Neural progenitor cell (in vitro differentiated cells): ENCODE data around the gene NDUFAF5. TPM values are rescaled to one million over a fixed set of nuclear protein-coding genes. Genes with fewer than 3 reads are reported as not detected.
A peak's percentile ranks its signal among the peaks of the same experiment; 100 is the strongest.

ENCODE experiments used
- DNase-seq: peaks from one replicate; pipeline ENCODE4 v3.0.0-alpha.2; 2016; ENCODE audit warnings: low spot score
- H2AFZ ChIP-seq: fragments of 200-600 bp; sonication (generic); replicated peaks from 2 replicates; pipeline ENCODE4 v1.6.1; 2016; ENCODE audit warnings: antibody characterized with exemption
- H3F3A ChIP-seq: fragments of 200-600 bp; sonication (generic); 2 replicates; pipeline ENCODE4 v1.6.1; 2016; ENCODE audit warnings: antibody characterized with exemption, low read depth
- H3K27ac ChIP-seq: fragments of 200-600 bp; sonication (generic); 2 replicates; pipeline ENCODE4 v1.5.1; 2016; ENCODE audit warnings: mild to moderate bottlenecking
- H3K27me3 ChIP-seq: fragments of 200-600 bp; sonication (generic); 2 replicates; pipeline ENCODE4 v1.6.1; 2016; ENCODE audit warnings: mild to moderate bottlenecking, moderate library complexity
- H3K36me3 ChIP-seq: fragments of 200-600 bp; sonication (generic); 2 replicates; pipeline ENCODE4 v1.5.1; 2016
- H3K4me1 ChIP-seq: fragments of 200-600 bp; sonication (generic); 2 replicates; pipeline ENCODE4 v1.6.1; 2016; ENCODE audit warnings: mixed run types
- H3K4me2 ChIP-seq: fragments of 200-600 bp; sonication (generic); 2 replicates; pipeline ENCODE4 v1.6.1; 2016
- H3K4me3 ChIP-seq: fragments of 200-600 bp; sonication (generic); 2 replicates; pipeline ENCODE4 v1.5.1; 2016
- H3K79me2 ChIP-seq: fragments of 200-600 bp; sonication (generic); 2 replicates; pipeline ENCODE4 v1.6.1; 2016; ENCODE audit warnings: low read depth
- H3K9ac ChIP-seq: fragments of 200-600 bp; sonication (generic); 2 replicates; pipeline ENCODE4 v1.6.1; 2016
- H3K9me3 ChIP-seq: fragments of 200-600 bp; sonication (generic); 2 replicates; pipeline ENCODE4 v1.5.1; 2016; ENCODE audit warnings: low read depth
- H4K20me1 ChIP-seq: fragments of 200-600 bp; sonication (generic); 2 replicates; pipeline ENCODE4 v1.6.1; 2016; ENCODE audit warnings: low read depth
- H3K27ac Mint-ChIP-seq: 3 replicates; pipeline ENCODE4 v1.8.0; 2021; ENCODE audit warnings: mixed read lengths
- H3K27me3 Mint-ChIP-seq: 2 replicates; pipeline ENCODE4 v1.8.0; 2022; ENCODE audit warnings: low read depth, mild to moderate bottlenecking, inconsistent platforms, moderate library complexity, mixed read lengths; ENCODE audit not compliant: insufficient read depth
- H3K36me3 Mint-ChIP-seq: 3 replicates; pipeline ENCODE4 v1.8.0; 2021; ENCODE audit warnings: mixed read lengths
- H3K4me1 Mint-ChIP-seq: 3 replicates; pipeline ENCODE4 v1.8.0; 2021; ENCODE audit warnings: mixed read lengths
- H3K4me3 Mint-ChIP-seq: 3 replicates; pipeline ENCODE4 v1.8.0; 2021; ENCODE audit warnings: mild to moderate bottlenecking, moderate library complexity, mixed read lengths
- H3K9me3 Mint-ChIP-seq: 3 replicates; pipeline ENCODE4 v1.8.0; 2020; ENCODE audit warnings: mixed read lengths
- CTCF ChIP-seq: fragments of 200-600 bp; sonication (generic); IDR thresholded peaks from 2 replicates; pipeline ENCODE4 v1.5.1; 2017; ENCODE audit warnings: antibody characterized with exemption, mild to moderate bottlenecking
- EZH2 ChIP-seq: fragments of 200-600 bp; sonication (generic); IDR thresholded peaks from 2 replicates; pipeline ENCODE4 v1.6.1; 2017; ENCODE audit warnings: antibody characterized with exemption, mild to moderate bottlenecking, moderate library complexity
- EZH2phosphoT487 ChIP-seq: fragments of 200-600 bp; sonication (generic); IDR thresholded peaks from 2 replicates; pipeline ENCODE4 v1.6.1; 2017; ENCODE audit warnings: antibody characterized with exemption
- total RNA-seq: library from RNA; depleted of rRNA; stranded (reverse); fragments of >200 nt; gene quantifications from 2 replicates; pipeline ENCODE4 v1.2.3, GENCODE V29; 2015; ENCODE audit warnings: low replicate concordance

NDUFAF5 gene
- total RNA-seq, 1 donor from 2014 or later, result 16.9 TPM

DNA sequence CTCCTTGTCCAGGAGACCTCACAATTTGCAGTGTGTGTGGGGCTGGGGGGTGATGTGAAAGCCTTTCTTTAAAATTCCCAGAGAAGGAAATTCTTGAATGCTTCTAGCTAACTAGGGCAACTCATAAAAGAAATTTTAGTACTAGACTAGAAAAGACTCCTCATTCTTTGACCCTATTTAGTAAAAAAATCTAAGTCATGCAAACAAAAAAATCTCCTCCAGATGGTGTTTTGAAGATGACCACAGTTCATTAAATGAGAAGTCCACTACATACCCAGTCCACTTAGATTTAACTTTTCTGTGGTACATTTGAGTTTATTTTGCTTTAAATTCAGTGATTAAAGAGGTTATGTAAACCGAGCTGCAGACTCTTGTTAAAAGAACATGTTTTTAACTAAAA, 67.5 kb downstream of the NDUFAF5 start:
- H3K27ac ChIP-seq, result no peak overlapping the region
- H3K9ac ChIP-seq, result no peak overlapping the region
- no peaks in the 10 kb centered on the region for H4K20me1 ChIP-seq
- peaks cover 5% of the 10 kb centered on the region for H3K4me1 ChIP-seq
- Mint-ChIP-seq H3K4me3 (no peak overlapping the region), H3K27me3 (peaks cover 3% of the 10 kb centered on the region), H3K9me3 (peaks cover 3% of the 10 kb centered on the region), H3K4me1 (no peaks in the 10 kb centered on the region), H3K36me3 (no peaks in the 10 kb centered on the region), H3K27ac (no peak overlapping the region)
- no peak overlapping the region for H2AFZ ChIP-seq
- H3K27me3 ChIP-seq, result no peaks in the 10 kb centered on the region
- H3K36me3 ChIP-seq, result no peaks in the 10 kb centered on the region
- no peak overlapping the region for H3K4me2 ChIP-seq
- H3F3A ChIP-seq, result no peaks in the 10 kb centered on the region
- no peak for DNase-seq
- H3K9me3 ChIP-seq, result no peaks in the 10 kb centered on the region
- no peak overlapping the region for H3K4me3 ChIP-seq
- no peaks in the 10 kb centered on the region for H3K79me2 ChIP-seq
- TF ChIP-seq CTCF, result no peak
- TF ChIP-seq EZH2phosphoT487, result no peak
- TF ChIP-seq EZH2, result no peak

DNA sequence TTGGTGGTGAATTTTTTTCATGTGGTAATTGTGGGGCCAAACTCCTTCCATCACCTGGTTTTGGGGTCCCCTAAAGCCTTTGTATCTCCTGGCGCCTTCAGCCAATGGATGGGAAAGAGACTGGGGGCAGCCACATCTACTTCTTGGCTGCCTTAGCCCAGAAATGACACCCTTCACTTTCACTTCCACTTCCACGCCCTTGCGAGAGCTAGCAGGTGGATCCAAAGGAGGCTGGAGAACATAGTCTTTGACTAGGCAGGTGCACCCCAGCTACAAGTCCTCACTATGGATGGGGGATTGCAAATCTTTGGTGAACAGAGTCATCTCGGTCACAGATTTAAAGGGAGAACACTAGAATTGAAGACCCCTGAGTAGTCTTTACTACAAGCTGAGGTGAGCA, 70.8 kb downstream of the NDUFAF5 start:
- TF ChIP-seq EZH2phosphoT487 (no peak), CTCF (no peak), EZH2 (no peak)
- no peak for DNase-seq
- no peaks in the 10 kb centered on the region for H3K4me1 ChIP-seq
- no peaks in the 10 kb centered on the region for H3K9me3 ChIP-seq
- Mint-ChIP-seq H3K27ac (no peak overlapping the region), H3K4me3 (no peak overlapping the region), H3K36me3 (no peaks in the 10 kb centered on the region), H3K27me3 (peaks cover 2% of the 10 kb centered on the region), H3K4me1 (no peaks in the 10 kb centered on the region), H3K9me3 (no peaks in the 10 kb centered on the region)
- no peaks in the 10 kb centered on the region for H4K20me1 ChIP-seq
- no peak overlapping the region for H3K9ac ChIP-seq
- no peak overlapping the region for H2AFZ ChIP-seq
- H3K36me3 ChIP-seq, result no peaks in the 10 kb centered on the region
- no peaks in the 10 kb centered on the region for H3F3A ChIP-seq
- no peak overlapping the region for H3K4me2 ChIP-seq
- H3K27ac ChIP-seq, result no peak overlapping the region
- no peak overlapping the region for H3K4me3 ChIP-seq
- no peaks in the 10 kb centered on the region for H3K27me3 ChIP-seq
- no peaks in the 10 kb centered on the region for H3K79me2 ChIP-seq

DNA sequence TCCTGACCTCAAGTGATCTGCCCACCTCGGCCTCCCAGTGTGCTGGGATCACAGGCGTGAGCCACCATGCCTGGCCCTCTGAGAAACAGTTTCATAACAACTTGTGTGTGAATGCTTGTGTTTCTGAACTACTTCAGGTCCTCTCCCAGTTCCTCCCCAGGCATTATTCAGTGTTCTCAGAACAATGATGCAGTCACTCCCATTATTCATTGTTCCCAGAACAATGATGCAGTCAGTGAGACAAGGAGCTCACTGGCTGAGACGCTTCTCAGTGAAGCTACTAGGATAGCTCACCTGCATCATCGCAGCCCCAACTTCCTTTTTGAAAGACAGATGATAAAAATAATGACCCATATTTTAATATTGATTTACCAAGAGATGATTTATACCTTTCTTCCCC, 71.5 kb downstream of the NDUFAF5 start:
- no peaks in the 10 kb centered on the region for H3K36me3 ChIP-seq
- Mint-ChIP-seq H3K4me1 (no peaks in the 10 kb centered on the region), H3K27me3 (peaks cover 2% of the 10 kb centered on the region), H3K4me3 (no peak overlapping the region), H3K27ac (no peak overlapping the region), H3K36me3 (no peaks in the 10 kb centered on the region), H3K9me3 (no peaks in the 10 kb centered on the region)
- H3K27me3 ChIP-seq, result no peaks in the 10 kb centered on the region
- H3K79me2 ChIP-seq, result no peaks in the 10 kb centered on the region
- H2AFZ ChIP-seq, result no peak overlapping the region
- H3K4me1 ChIP-seq, result no peaks in the 10 kb centered on the region
- TF ChIP-seq CTCF (no peak), EZH2phosphoT487 (no peak), EZH2 (no peak)
- H3K4me3 ChIP-seq, result no peak overlapping the region
- H3K4me2 ChIP-seq, result no peak overlapping the region
- no peak overlapping the region for H3K27ac ChIP-seq
- no peaks in the 10 kb centered on the region for H3K9me3 ChIP-seq
- DNase-seq, result peak; percentile 48
- no peak overlapping the region for H3K9ac ChIP-seq
- H4K20me1 ChIP-seq, result no peaks in the 10 kb centered on the region
- H3F3A ChIP-seq, result no peaks in the 10 kb centered on the region

GRCh38 chr20:13857304-13857703, 72.5 kb downstream of the NDUFAF5 start:
- H3K27me3 Mint-ChIP-seq, result peaks cover 5% of the 10 kb centered on the region

More at GRCh38 chr20:13857304-13857703, 72.5 kb downstream of the NDUFAF5 start:
- no peak overlapping the region for H2AFZ ChIP-seq
- H3K79me2 ChIP-seq, result no peaks in the 10 kb centered on the region
- H3K27me3 ChIP-seq, result no peaks in the 10 kb centered on the region
- H3K9ac ChIP-seq, result no peak overlapping the region
- no peaks in the 10 kb centered on the region for H3F3A ChIP-seq
- no peak overlapping the region for H3K4me3 Mint-ChIP-seq
- H3K36me3 Mint-ChIP-seq, result no peaks in the 10 kb centered on the region
- no peak overlapping the region for H3K27ac Mint-ChIP-seq
- TF ChIP-seq EZH2 (no peak), CTCF (no peak), EZH2phosphoT487 (no peak)
- H3K9me3 ChIP-seq, result no peaks in the 10 kb centered on the region
- DNase-seq, result no peak
- H3K4me1 Mint-ChIP-seq, result no peaks in the 10 kb centered on the region
- H3K4me2 ChIP-seq, result no peak overlapping the region
- H3K4me1 ChIP-seq, result no peaks in the 10 kb centered on the region
- H3K36me3 ChIP-seq, result no peaks in the 10 kb centered on the region
- no peak overlapping the region for H3K27ac ChIP-seq
- no peak overlapping the region for H3K4me3 ChIP-seq
- no peaks in the 10 kb centered on the region for H3K9me3 Mint-ChIP-seq
- no peaks in the 10 kb centered on the region for H4K20me1 ChIP-seq
